Heart left ventricle (tissue), 13 donors: ENCODE data around the gene CMIP.

ENCODE experiments used
- CTCF ChIP-seq, 12 donors: fragments of 200-600 bp; sonication (generic) in 4 of 12; IDR thresholded peaks; one replicate each; pipeline versions ENCODE4 v1.5.0 to v1.8.0; 2018 to 2022; ENCODE audit warnings: antibody characterized with exemption in 12 of 12, mild to moderate bottlenecking in 5 of 12
- POLR2A ChIP-seq, 2 donors: fragments of 450-650 bp; IDR thresholded peaks; one replicate each; pipeline ENCODE4 v1.6.1; 2017; ENCODE audit warnings: antibody characterized with exemption in 2 of 2, mild to moderate bottlenecking in 2 of 2, moderate library complexity in 2 of 2
- donor health status: ischemic (EF 13 %, LVEDD 7.1; RV severe dilation, severe dysfunction).
- donor health status: DM: no; HTN: yes; CAD: no.
- donor health status: DM: no; HTN: no; CAD: no.
- donor health status: ischemic (EF 25% LVEDD 6.9; RV normal size, moderate dysfunction).
- donor health status: ischemic (EF 25% LVEDD 5.7; RV mildly dilated, moderate dysfunction).
- donor health status: ischemic (EF 35%, LVEDD 5.7; RV mildly dilated, moderate dysfunction).
- donor health status: nonischemic (EF 11% LVEDD 7.7; RV severe dilation, severe dysfunction).
- donor health status: DM: yes; HTN: yes; CAD: no.
- donor health status: PGD.
- donor health status: ischemic (EF 29% LVEDD 5.4; RV normal size, mild dysfunction).
- donor health status: nonischemic (EF 23%, LVEDD 6.1; RV moderate dilation, normal function).

- TF ChIP-seq CTCF (IDR thresholded peaks at IDR 0.05) (no peak), POLR2A (IDR thresholded peaks at IDR 0.05) (no peak)
Measured at GRCh38 chr16:81572386-81573144, 128.0 kb downstream of the CMIP start.
